ENCODE results near the gene PPP1R15B. TPM values are rescaled to one million over a fixed set of nuclear protein-coding genes. Genes with fewer than 3 reads are reported as not detected.

PPP1R15B gene
- total RNA-seq = 100 to 1,000 TPM in 1 of 2 donors, 10 to 100 TPM in 1; 54.6 to 138 TPM

GRCh38 chr1:204411451-204412204 lies at the start of gene PPP1R15B:
PPP1R15B (minus strand) TSS chr1:204411817; CDS start chr1:204411411, 406 bp downstream.
- Mint-ChIP-seq H3K27ac (peak within 1 kb of the TSS; percentile 98 to 99), H3K9me3 (no peaks in the 10 kb centered on the region), H3K36me3 (peaks cover 43 to 50% of the 10 kb centered on the region in 2 donors)
- ATAC-seq (peak; percentile 90 to 93), DNase-seq (ENCODE audit: low spot score in 2 of 2) (peak; percentile 95 to 99)

- no peak for DNase-seq (ENCODE audit: low spot score in 2 of 2)
- ATAC-seq = no peak
- Mint-ChIP-seq H3K27ac (peak overlapping the region; percentile 47 to 63), H3K9me3 (no peaks in the 10 kb centered on the region), H3K36me3 (peaks cover 7 to 34% of the 10 kb centered on the region in 2 donors)
Measured at GRCh38 chr1:204460346-204460745, 48.7 kb upstream of the PPP1R15B start.

GRCh38 chr1:204459706-204460105 lies 48.1 kb upstream of the PPP1R15B start:
- DNase-seq (ENCODE audit: low spot score in 2 of 2) (no peak), ATAC-seq (no peak)
- Mint-ChIP-seq H3K27ac (no peak overlapping the region), H3K9me3 (no peaks in the 10 kb centered on the region), H3K36me3 (peaks cover 7 to 32% of the 10 kb centered on the region in 2 donors)

DNA sequence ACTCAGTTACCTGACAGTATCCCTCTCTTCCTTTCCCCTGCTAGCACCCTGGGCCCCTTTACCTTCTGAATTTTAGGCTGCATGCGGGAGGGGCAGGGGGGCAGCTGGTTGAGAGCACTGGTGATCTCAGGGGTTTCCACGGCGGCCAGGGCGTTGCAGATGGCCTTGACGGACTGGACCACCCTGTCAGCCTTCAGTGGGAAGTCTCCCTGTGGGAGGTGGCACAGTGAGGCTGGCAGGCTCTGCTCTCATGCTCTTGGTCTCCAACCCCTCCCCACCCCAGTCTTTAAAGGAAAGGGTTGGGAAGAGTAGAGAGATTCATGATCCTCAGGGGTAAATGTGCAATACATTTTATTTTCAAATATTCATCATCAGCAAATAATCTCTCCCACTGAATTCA lies 46.0 kb upstream of the PPP1R15B start:
- H3K36me3 Mint-ChIP-seq = peaks cover 13 to 43% of the 10 kb centered on the region in 2 donors
- ATAC-seq (no peak), DNase-seq (ENCODE audit: low spot score in 2 of 2) (no peak)
- no peaks in the 10 kb centered on the region for H3K9me3 Mint-ChIP-seq
- no peak overlapping the region for H3K27ac Mint-ChIP-seq

- peaks cover 13 to 44% of the 10 kb centered on the region in 2 donors for H3K36me3 Mint-ChIP-seq
- no peak overlapping the region for H3K27ac Mint-ChIP-seq
- no peak for ATAC-seq
- no peaks in the 10 kb centered on the region for H3K9me3 Mint-ChIP-seq
- no peak for DNase-seq (ENCODE audit: low spot score in 2 of 2)
Measured at GRCh38 chr1:204456826-204457442, 45.3 kb upstream of the PPP1R15B start.

GRCh38 chr1:204455831-204456145 lies 44.2 kb upstream of the PPP1R15B start:
- no peak for DNase-seq (ENCODE audit: low spot score in 2 of 2)
- H3K36me3 Mint-ChIP-seq = peaks cover 13 to 38% of the 10 kb centered on the region in 2 donors
- H3K9me3 Mint-ChIP-seq = no peaks in the 10 kb centered on the region
- no peak for ATAC-seq
- H3K27ac Mint-ChIP-seq = no peak overlapping the region

- ATAC-seq (no peak), DNase-seq (ENCODE audit: low spot score in 2 of 2) (no peak)
- Mint-ChIP-seq H3K9me3 (no peaks in the 10 kb centered on the region), H3K36me3 (peaks cover 8 to 34% of the 10 kb centered on the region in 2 donors), H3K27ac (peak overlapping the region in 1 of 2 donors; percentile 65)
Measured at GRCh38 chr1:204455063-204455830, 43.6 kb upstream of the PPP1R15B start.

DNA sequence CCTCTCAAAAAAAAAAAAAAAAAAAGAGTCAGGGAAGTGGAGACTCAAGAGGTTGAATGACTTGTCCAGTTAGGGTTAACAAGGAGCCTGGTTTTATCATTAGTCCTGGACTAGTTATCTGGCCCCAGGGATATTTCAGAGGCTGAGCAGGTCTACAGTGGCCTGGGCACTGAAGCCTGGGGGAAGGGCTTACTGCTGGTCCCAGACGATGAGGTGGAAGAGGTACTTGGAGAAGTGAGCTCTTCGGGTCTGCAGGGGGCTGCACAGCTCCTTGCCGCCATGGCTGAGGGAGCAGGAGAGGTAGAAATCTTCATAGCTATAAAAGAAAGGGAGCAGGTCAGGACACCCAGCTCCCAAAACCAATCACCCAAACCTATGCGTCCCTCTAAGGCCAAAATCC lies 42.9 kb upstream of the PPP1R15B start:
- no peaks in the 10 kb centered on the region for H3K9me3 Mint-ChIP-seq
- DNase-seq (ENCODE audit: low spot score in 2 of 2) (no peak), ATAC-seq (no peak)
- peak overlapping the region in 1 of 2 donors; percentile 74 for H3K27ac Mint-ChIP-seq
- H3K36me3 Mint-ChIP-seq = peaks cover 6 to 27% of the 10 kb centered on the region in 2 donors

- Mint-ChIP-seq H3K27ac (peak overlapping the region; percentile 87 to 93), H3K9me3 (no peaks in the 10 kb centered on the region), H3K36me3 (peaks cover 6 to 28% of the 10 kb centered on the region in 2 donors)
- ATAC-seq = peak; percentile 86 to 95
- peak; percentile 46 to 62 for DNase-seq (ENCODE audit: low spot score in 2 of 2)
Measured at GRCh38 chr1:204453141-204453772, 41.6 kb upstream of the PPP1R15B start.

DNA sequence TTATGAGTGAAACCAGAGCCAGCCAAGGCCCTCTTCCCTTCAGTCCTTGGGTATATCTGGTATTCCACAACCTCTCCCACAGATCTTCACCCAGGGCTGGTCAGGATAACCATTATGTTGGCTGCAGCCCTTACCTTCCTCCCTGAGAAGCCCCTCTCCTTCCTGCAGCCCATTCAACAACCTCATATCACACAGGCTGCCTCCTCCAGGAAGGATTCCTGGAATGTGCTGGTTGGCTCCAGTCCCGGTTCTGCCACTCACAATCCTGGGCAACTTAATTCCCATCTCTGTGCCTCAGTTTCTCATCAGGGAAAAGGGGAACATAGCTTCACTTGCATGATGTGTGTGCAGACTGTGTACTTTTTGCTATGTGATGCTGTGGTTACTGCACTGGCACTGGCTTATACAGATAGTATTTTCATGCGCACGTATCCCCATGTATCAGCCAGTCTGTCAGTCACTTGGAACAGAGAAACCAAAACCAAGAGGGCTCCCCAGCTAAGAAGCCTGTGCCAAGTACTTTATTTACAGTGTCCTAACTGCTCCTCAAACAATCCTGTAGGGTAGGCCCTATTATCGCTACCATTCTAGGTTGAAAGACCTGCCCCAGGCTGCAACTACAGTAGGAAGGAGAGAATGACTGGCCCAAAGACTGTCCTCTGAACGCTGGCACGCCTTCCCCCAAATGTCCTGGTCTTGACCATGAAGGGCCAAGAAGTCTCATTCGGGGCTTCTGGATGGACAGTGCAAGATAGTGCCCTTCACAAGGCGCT lies 39.9 kb upstream of the PPP1R15B start:
- H3K9me3 Mint-ChIP-seq = no peaks in the 10 kb centered on the region
- peak overlapping the region in 1 of 2 donors; percentile 92 for H3K27ac Mint-ChIP-seq
- H3K36me3 Mint-ChIP-seq = peaks cover 6 to 34% of the 10 kb centered on the region in 2 donors

GRCh38 chr1:204450461-204451257 lies 39.0 kb upstream of the PPP1R15B start:
- Mint-ChIP-seq H3K36me3 (peaks cover 6 to 37% of the 10 kb centered on the region in 2 donors), H3K27ac (peak overlapping the region in 1 of 2 donors; percentile 9), H3K9me3 (no peaks in the 10 kb centered on the region)
- DNase-seq (ENCODE audit: low spot score in 2 of 2) = no peak
- no peak for ATAC-seq

More for the DNA sequence above, 39.9 kb upstream of the PPP1R15B start:
- ATAC-seq (no peak), DNase-seq (ENCODE audit: low spot score in 2 of 2) (no peak)

GRCh38 chr1:204449678-204450280 lies 38.2 kb upstream of the PPP1R15B start:
- peaks cover 6 to 36% of the 10 kb centered on the region in 2 donors for H3K36me3 Mint-ChIP-seq
- H3K9me3 Mint-ChIP-seq = no peaks in the 10 kb centered on the region
- H3K27ac Mint-ChIP-seq = no peak overlapping the region
- ATAC-seq = no peak
- DNase-seq (ENCODE audit: low spot score in 2 of 2) = no peak

GRCh38 chr1:204448991-204449677 lies 37.5 kb upstream of the PPP1R15B start:
- ATAC-seq (no peak), DNase-seq (ENCODE audit: low spot score in 2 of 2) (no peak)
- Mint-ChIP-seq H3K27ac (peak overlapping the region in 1 of 2 donors; percentile 77), H3K9me3 (no peaks in the 10 kb centered on the region), H3K36me3 (peaks cover 6 to 29% of the 10 kb centered on the region in 2 donors)

GRCh38 chr1:204448344-204448964 lies 36.8 kb upstream of the PPP1R15B start:
- no peak for DNase-seq (ENCODE audit: low spot score in 2 of 2)
- peaks cover 6 to 25% of the 10 kb centered on the region in 2 donors for H3K36me3 Mint-ChIP-seq
- H3K27ac Mint-ChIP-seq = peak overlapping the region in 1 of 2 donors; percentile 77
- no peak for ATAC-seq
- no peaks in the 10 kb centered on the region for H3K9me3 Mint-ChIP-seq

Measured in activated naive CD4-positive, alpha-beta T cell treated with anti-CD3 and anti-CD28 coated beads, Interleukin-2, amount 50 U/mL, for 72 hours (primary cell).